ENCODE data around the gene MAGEF1.

Gene MAGEF1

GRCh38 chr3:184728010-184728527 is 16.2 kb upstream of the MAGEF1 start:
- H3K9ac ChIP-seq (ENCODE audit: low read length) = no peak overlapping the region
- TF ChIP-seq CTCF (IDR thresholded peaks at IDR 0.05; ENCODE audit: low read length) (no peak), EZH2 (IDR thresholded peaks at IDR 0.05; ENCODE audit: borderline replicate concordance, low read length) (no peak)

GRCh38 chr3:184727357-184728009 is 15.6 kb upstream of the MAGEF1 start:
- no peaks in the 10 kb centered on the region for H3K9me2 ChIP-seq (ENCODE audit: low read depth, low read length)
- no peak overlapping the region for H3K4me3 ChIP-seq (ENCODE audit: low read depth, low read length, poor library complexity, severe bottlenecking)
- H3K27ac ChIP-seq (ENCODE audit: low read depth, low read length, poor library complexity, severe bottlenecking) = no peak overlapping the region
- no peaks in the 10 kb centered on the region for H3K9me3 ChIP-seq (ENCODE audit: low read length)
- no peak overlapping the region for H2AFZ ChIP-seq (ENCODE audit: low read length)
- H3K79me2 ChIP-seq (ENCODE audit: insufficient read depth, low read length) = no peaks in the 10 kb centered on the region
- H3F3A ChIP-seq (ENCODE audit: insufficient read depth, low read length) = no peaks in the 10 kb centered on the region
- no peak overlapping the region for H3K9ac ChIP-seq (ENCODE audit: low read length)
- no peaks in the 10 kb centered on the region for H3K36me3 ChIP-seq (ENCODE audit: insufficient read depth, low read length)
- H4K20me1 ChIP-seq (ENCODE audit: insufficient read depth, low read length) = no peaks in the 10 kb centered on the region
- TF ChIP-seq EZH2 (IDR thresholded peaks at IDR 0.05; ENCODE audit: borderline replicate concordance, low read length) (no peak), CTCF (IDR thresholded peaks at IDR 0.05; ENCODE audit: low read length) (peak; percentile 90)
- no peak overlapping the region for H3K4me2 ChIP-seq (ENCODE audit: low read length)
- H3K27me3 ChIP-seq (ENCODE audit: insufficient read depth, low read length) = no peaks in the 10 kb centered on the region
- no peaks in the 10 kb centered on the region for H3K4me1 ChIP-seq (ENCODE audit: insufficient read depth, low read length, severe bottlenecking)

More at GRCh38 chr3:184728010-184728527, 16.2 kb upstream of the MAGEF1 start:
- no peaks in the 10 kb centered on the region for H3F3A ChIP-seq (ENCODE audit: insufficient read depth, low read length)
- no peak overlapping the region for H3K4me2 ChIP-seq (ENCODE audit: low read length)
- no peak overlapping the region for H3K4me3 ChIP-seq (ENCODE audit: low read depth, low read length, poor library complexity, severe bottlenecking)
- no peaks in the 10 kb centered on the region for H3K36me3 ChIP-seq (ENCODE audit: insufficient read depth, low read length)
- no peaks in the 10 kb centered on the region for H3K79me2 ChIP-seq (ENCODE audit: insufficient read depth, low read length)
- no peaks in the 10 kb centered on the region for H3K27me3 ChIP-seq (ENCODE audit: insufficient read depth, low read length)
- no peaks in the 10 kb centered on the region for H3K4me1 ChIP-seq (ENCODE audit: insufficient read depth, low read length, severe bottlenecking)
- H2AFZ ChIP-seq (ENCODE audit: low read length) = no peak overlapping the region
- H4K20me1 ChIP-seq (ENCODE audit: insufficient read depth, low read length) = no peaks in the 10 kb centered on the region
- no peaks in the 10 kb centered on the region for H3K9me2 ChIP-seq (ENCODE audit: low read depth, low read length)
- no peaks in the 10 kb centered on the region for H3K9me3 ChIP-seq (ENCODE audit: low read length)
- H3K27ac ChIP-seq (ENCODE audit: low read depth, low read length, poor library complexity, severe bottlenecking) = no peak overlapping the region

- Histone ChIP-seq H4K20me1 (ENCODE audit: insufficient read depth, low read length) (no peaks in the 10 kb centered on the region), H3K4me3 (ENCODE audit: low read depth, low read length, poor library complexity, severe bottlenecking) (no peak overlapping the region), H3K4me1 (ENCODE audit: insufficient read depth, low read length, severe bottlenecking) (no peaks in the 10 kb centered on the region), H3K9me3 (ENCODE audit: low read length) (no peaks in the 10 kb centered on the region), H3K4me2 (ENCODE audit: low read length) (no peak overlapping the region), H3K9me2 (ENCODE audit: low read depth, low read length) (no peaks in the 10 kb centered on the region), H3K79me2 (ENCODE audit: insufficient read depth, low read length) (no peaks in the 10 kb centered on the region), H3K9ac (ENCODE audit: low read length) (no peak overlapping the region), H3K27me3 (ENCODE audit: insufficient read depth, low read length) (no peaks in the 10 kb centered on the region), H3F3A (ENCODE audit: insufficient read depth, low read length) (no peaks in the 10 kb centered on the region), H3K27ac (ENCODE audit: low read depth, low read length, poor library complexity, severe bottlenecking) (no peak overlapping the region), H3K36me3 (ENCODE audit: insufficient read depth, low read length) (no peaks in the 10 kb centered on the region), H2AFZ (ENCODE audit: low read length) (no peak overlapping the region)
- TF ChIP-seq EZH2 (IDR thresholded peaks at IDR 0.05; ENCODE audit: borderline replicate concordance, low read length) (no peak), CTCF (IDR thresholded peaks at IDR 0.05; ENCODE audit: low read length) (no peak)
These were observed 14.6 kb upstream of the MAGEF1 start for GRCh38 chr3:184726497-184726896.

All from OCI-LY1 (cell line).